GM12875 (cell line): ENCODE data around the gene TOR1A.

Source experiments
- H3K4me3 ChIP-seq: one replicate; pipeline ENCODE4 v1.5.1; 2011; ENCODE audit warnings: low read depth, low read length, control low read depth
- CTCF ChIP-seq: IDR thresholded peaks from 2 replicates; pipeline ENCODE4 v1.5.1; 2011; ENCODE audit warnings: low read depth, mild to moderate bottlenecking, control low read depth, inconsistent platforms, low read length, moderate library complexity, borderline replicate concordance; ENCODE audit not compliant: insufficient read depth

The TOR1A gene

GRCh38 chr9:129851821-129852220 is 27.9 kb upstream of the TOR1A start:
- H3K4me3 ChIP-seq, result no peak overlapping the region
- TF ChIP-seq CTCF, result no peak

- no peak overlapping the region for H3K4me3 ChIP-seq
- TF ChIP-seq CTCF, result no peak
These were observed 27.1 kb upstream of the TOR1A start for GRCh38 chr9:129850821-129851550.

GRCh38 chr9:129849901-129850300 is 26.0 kb upstream of the TOR1A start:
- H3K4me3 ChIP-seq, result no peak overlapping the region
- TF ChIP-seq CTCF, result no peak

GRCh38 chr9:129848712-129849441 is 24.9 kb upstream of the TOR1A start:
- no peak overlapping the region for H3K4me3 ChIP-seq
- TF ChIP-seq CTCF, result no peak

- TF ChIP-seq CTCF, result no peak
- no peak overlapping the region for H3K4me3 ChIP-seq
These were observed 21.4 kb upstream of the TOR1A start for GRCh38 chr9:129845373-129845772.

- H3K4me3 ChIP-seq, result no peak overlapping the region
- TF ChIP-seq CTCF, result no peak
These were observed 17.1 kb upstream of the TOR1A start for GRCh38 chr9:129841071-129841470.

- TF ChIP-seq CTCF, result no peak
- no peak overlapping the region for H3K4me3 ChIP-seq
These were observed 16.1 kb upstream of the TOR1A start for GRCh38 chr9:129840034-129840433.
